ENCODE measurements around the gene ZFYVE9.

The ZFYVE9 gene

GRCh38 chr1:52249831-52250230 is 107.9 kb downstream of the ZFYVE9 start:
- no peak for DNase-seq

- DNase-seq = no peak
Measured at GRCh38 chr1:52253421-52253820, 111.5 kb downstream of the ZFYVE9 start.

GRCh38 chr1:52259886-52260285 is 118.0 kb downstream of the ZFYVE9 start:
- no peak for DNase-seq

DNA sequence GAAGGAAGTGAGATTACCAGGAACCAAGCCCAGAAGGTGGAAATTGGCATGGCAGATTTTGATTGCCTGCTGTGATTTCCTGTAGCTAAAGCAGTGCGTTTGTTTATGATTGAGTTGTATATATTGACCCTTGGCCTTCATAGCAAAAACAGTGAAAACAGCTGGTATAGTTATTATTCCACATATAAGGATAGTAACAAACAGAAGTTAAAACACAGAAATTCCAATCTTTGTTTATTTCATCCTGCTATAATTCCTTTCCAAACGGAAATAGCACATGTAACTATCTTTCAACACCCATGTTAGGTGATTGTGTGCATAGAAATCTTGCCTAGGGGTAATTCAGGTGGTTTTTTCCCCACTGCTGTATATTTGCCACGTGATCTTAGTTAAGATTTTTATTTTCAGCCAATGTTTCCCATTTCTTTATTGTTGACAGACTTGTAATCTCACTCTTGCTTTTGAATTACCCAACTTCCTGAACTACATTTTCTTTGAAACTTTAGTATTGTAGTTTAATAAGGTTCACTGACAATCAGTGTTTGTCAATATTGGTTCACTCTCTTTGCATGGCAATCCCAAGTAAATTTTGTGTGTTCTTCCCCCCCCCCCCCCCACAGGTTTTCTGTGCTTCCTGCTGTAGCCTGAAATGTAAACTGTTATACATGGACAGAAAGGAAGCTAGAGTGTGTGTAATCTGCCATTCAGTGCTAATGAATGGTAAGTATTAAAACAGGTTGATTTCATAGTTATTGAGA is 121.4 kb downstream of the ZFYVE9 start:
- no peak for DNase-seq

DNA sequence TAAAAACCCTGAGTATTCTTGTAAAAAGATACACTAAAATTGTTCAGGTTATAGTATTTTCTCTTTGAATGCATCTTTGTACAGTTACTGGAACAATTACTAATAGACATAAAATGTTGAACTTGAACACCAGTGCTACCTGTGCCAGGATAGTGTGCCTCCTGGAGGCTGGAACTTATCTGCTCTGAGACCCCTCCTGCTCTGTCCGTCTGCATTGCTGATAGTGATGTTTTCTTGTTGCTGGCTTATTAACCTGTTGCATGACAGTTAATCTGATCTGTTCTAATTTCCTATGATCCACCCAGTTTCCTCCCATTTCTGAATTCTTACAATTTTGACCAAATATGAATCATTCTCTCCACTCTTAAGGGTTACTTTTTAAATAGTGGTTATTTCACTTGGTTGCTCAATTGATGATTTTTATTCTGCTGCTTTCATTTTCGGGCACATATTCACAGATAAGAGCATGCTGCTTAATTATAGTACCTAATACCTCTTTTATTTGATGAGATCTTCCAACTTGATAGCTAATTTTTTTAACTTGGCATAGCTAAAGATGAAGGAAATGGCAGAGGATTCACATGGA is 122.7 kb downstream of the ZFYVE9 start:
- no peak for DNase-seq

DNA sequence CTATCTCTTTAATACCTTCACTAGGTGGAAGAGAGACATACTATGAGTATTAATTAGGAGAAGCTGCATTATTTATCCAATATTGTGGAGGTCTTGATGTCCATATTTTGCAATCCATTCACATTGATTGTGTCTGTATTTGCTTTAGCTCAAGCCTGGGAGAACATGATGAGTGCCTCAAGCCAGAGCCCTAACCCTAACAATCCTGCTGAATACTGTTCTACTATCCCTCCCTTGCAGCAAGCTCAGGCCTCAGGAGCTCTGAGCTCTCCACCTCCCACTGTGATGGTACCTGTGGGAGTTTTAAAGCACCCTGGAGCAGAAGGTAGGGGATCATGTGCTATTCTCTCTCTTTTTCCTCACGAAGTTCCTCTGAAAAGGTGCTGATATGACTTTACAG is 124.6 kb downstream of the ZFYVE9 start:
- DNase-seq = no peak

GRCh38 chr1:52268372-52268771 is 126.5 kb downstream of the ZFYVE9 start:
- no peak for DNase-seq

DNA sequence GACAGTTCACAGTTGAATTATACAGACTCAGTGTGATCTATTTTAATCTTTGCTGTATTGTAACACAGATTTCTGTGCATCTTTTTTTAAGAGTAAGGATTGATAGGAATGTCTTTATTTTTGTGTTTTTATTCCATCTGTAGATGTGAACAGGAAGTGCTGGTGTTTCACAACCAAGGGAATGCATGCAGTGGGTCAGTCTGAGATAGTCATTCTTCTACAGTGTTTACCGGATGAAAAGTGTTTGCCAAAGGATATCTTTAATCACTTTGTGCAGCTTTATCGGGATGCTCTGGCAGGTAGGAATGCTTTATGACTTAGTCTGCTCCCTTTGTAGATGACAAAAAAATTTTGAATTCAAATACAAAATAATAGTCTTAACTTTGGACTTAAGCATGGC is 139.6 kb downstream of the ZFYVE9 start:
- DNase-seq = no peak

DNA sequence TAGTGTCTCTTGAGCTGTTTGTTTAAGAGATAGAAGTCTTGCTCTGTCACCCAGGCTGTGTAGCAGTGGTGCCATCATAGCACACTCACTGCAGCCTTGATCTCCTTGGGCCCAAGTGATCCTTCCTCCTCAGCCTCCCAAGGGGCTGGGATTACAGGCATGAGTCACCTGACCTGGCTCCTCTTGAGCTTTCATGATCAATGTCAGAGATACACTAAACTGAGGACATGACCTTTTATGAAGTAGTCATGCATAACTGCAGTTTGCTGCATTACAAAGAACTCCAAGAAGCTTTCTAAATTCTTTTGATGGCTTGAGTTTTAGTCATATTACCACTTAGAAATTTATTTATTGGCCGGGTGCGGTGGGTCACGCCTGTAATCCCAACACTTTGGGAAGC is 146.4 kb downstream of the ZFYVE9 start:
- no peak for DNase-seq

- no peak for DNase-seq
Measured at GRCh38 chr1:52294580-52294979, 152.7 kb downstream of the ZFYVE9 start.

GRCh38 chr1:52296345-52296744 is 154.5 kb downstream of the ZFYVE9 start:
- DNase-seq = peak; percentile 3

DNA sequence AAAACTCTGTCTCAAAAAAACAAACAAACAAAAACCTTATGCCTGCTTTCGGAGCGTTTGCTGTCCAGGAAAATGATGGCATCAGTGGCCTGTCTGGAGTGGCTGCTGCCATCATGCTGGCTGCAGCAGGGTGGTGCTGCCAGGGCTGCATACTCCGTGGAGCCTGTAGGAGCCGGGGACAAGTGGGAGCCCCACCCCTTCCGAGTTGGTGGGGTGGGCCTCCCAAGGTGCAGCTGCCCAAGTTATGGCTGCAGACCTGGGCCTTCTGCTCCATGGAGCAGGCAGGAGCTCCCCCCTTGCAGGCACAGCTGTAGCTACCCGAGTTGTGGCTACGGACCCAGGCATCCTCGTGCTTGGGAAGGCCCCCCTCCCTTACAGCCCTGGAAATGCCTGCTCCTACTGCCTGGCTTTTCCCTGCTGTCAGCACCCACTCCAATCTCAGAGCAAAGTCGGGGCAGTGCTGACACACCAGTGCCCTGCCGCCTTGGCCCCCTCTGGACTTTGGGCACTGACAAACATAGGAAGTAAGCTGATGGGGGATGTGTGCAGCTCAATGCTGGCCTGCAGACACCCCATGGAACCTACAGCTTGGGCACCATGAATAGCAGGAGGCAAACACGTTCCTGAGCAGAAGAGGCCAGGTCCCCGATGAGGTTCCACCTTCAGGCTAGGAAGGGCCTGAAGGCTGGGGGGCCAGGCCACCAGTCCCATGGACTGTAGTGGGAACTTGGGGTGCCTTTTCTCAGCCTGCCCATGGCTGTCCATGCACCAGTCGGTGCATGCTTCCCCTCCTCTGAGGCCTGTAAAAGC is 163.7 kb downstream of the ZFYVE9 start:
- no peak for DNase-seq

DNA sequence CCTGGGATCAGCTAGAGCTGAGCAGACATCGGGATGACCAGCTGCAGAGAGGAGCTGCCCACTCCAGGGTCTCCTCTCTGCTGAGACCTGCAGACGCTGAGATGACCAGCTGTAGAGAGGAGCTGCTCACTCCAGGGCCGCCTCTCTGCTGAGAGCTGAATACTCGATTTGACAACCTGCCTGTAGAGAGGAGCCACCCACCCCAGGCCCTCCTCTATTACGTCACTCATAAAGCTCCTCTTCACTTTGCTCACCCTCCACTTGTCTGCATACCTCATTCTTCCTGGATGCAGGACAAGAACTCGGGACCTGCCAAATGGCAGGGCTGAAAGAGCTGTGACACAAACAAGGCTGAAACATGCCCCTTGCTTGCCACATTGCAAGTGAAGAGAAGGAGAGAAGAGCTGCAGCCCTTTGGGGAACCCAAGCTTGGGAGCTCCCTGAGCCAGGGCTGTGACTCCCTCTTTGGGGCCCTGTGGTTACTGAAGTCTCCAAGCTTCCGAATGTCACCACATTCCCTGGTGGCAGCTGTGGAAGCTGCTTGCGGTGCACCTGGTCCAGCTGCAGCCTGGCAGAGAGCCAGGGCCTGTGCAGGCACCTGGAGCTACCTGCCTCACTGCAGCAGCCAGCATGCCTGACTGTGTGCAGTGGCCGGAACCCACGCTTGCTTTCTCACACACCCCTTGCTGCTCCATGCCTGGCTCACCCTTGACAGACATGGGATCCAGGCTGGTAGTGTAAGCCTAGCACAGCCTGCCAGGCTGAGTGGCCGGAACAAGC is 164.5 kb downstream of the ZFYVE9 start:
- DNase-seq = no peak

GRCh38 chr1:52321061-52321460 is 179.2 kb downstream of the ZFYVE9 start:
- DNase-seq = no peak

DNA sequence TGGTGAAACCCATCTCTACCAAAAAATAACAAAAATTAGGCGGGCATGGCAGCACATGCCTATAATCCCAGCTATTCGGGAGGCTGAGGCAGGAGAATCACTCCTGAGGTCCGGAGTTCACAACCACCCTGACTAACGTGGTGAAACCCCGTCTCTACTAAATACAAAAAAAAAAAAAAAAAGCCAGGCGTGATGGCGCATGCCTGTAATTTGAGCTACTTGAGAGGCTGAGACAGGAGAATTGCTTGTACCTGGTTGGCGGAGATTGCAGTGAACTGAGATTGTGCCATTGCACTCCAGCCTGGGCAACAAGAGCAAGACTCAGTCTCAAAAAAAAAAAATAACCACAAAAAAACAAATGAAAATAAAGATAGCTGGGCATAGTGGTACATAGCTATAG is 181.8 kb downstream of the ZFYVE9 start:
- no peak for DNase-seq

DNA sequence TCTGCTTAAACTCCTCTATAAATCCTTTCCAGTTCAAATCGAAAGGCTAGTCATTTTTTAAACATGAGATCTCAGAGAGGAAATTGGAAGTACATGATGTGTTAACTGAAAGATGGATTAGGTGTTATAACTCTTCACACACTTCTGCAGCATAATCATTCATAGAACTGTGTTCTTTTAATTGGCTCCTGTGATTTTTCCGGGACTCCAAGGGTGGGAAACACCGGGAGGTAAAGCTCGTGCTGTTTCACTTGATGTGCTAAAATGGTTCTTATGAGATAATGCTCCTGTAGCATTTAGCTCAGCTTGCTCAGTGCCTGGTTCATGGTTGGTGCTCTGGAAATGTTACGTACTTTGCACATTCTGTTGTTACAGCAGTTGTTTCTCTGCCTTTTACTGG is 183.9 kb downstream of the ZFYVE9 start:
- DNase-seq = no peak

GRCh38 chr1:52328615-52329014 is 186.7 kb downstream of the ZFYVE9 start:
- DNase-seq = no peak

- no peak for DNase-seq
Measured at GRCh38 chr1:52332411-52332810, 190.5 kb downstream of the ZFYVE9 start.

DNA sequence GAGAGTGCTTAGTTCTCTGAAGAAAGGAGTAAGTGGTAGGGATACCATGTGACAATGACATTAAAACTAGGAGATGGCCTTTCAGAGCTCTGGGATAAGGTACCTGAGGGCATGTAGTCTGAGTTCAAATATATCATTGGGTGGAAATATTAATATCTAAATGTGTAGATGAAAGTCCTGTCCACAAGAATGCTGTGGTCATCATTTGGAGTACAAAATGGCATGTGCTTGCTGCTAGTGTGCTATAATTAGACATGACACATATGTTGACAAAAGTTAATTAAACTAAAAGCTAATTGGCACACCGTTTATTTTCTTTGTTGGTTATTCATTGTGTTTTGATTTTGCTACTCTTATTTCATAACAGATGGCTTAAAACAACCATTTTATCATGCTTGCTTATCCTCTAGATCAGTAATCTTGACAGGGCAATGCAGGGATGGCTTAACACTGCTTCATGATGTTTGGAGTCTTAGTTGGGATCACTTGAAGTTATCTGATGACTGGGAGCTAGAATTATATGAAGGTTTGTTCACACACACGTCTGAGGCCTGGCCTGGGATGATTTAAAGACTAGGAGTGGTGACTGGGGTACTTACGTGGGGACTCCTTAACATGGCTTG is 193.1 kb downstream of the ZFYVE9 start:
- no peak for DNase-seq

GRCh38 chr1:52337439-52337838 is 195.6 kb downstream of the ZFYVE9 start:
- no peak for DNase-seq

DNA sequence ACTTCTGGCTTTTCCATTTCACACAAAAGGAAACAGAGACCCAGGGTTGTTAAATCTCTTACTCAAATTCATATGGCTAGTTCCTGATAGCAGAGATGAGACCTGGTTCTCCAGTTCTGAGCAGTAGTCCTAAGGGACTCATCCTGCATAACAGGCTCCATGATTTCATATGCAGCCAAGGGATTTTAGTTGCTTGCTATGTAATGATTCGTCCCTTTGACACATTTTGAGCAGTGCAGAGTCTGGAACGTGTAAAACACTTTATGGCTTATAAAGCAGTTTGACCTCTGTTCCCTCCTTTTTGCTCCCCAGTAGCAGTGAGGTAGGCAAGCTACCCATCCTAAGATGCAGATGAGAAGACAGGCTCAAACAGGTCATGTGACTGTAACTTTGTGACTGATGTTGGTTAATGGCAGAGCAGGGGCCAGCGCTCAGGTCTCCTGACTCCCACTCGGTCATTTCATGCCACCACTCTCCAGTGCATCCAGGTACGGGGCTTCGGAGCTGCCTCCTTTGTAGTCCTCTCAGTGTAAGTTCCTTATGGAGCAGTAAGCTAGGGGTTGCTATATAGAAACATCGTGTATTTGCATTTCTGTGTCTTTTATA is 199.9 kb downstream of the ZFYVE9 start:
- DNase-seq = no peak

GRCh38 chr1:52343979-52344378 is 202.1 kb downstream of the ZFYVE9 start:
- no peak for DNase-seq

Measured in stimulated activated CD4-positive, alpha-beta T cell treated with anti-CD3 and anti-CD28 coated beads, Interleukin-15, amount 100 ng/mL, for 24 hours (primary cell).